ENCODE measurements around the gene OR2C3. TPM values are rescaled to one million over a fixed set of nuclear protein-coding genes. Genes with fewer than 3 reads are reported as not detected.

Gene OR2C3
- total and polyA plus RNA-seq, 8 donors, result not detected

- 78 to 89% (median 81%) methylated on average over 19 of the region's 19 CpGs for WGBS, 5 donors
Observed at GRCh38 chr1:247518613-247518891, 17.7 kb downstream of the OR2C3 start.

GRCh38 chr1:247517795-247518612 is 18.2 kb downstream of the OR2C3 start:
- Histone ChIP-seq H3K4me3 (no peak overlapping the region), H3K9me3 (peaks cover 0 to 17% (median 14%) of the 10 kb centered on the region in 4 donors), H3K36me3 (no peaks in the 10 kb centered on the region), H3K4me1 (no peaks in the 10 kb centered on the region), H3K27ac (no peak overlapping the region), H3K27me3 (peaks cover 0 to 9% (median 7%) of the 10 kb centered on the region in 3 donors)
- TF ChIP-seq CTCF (IDR thresholded peaks at IDR 0.05) (no peak), POLR2AphosphoS5 (IDR thresholded peaks at IDR 0.05) (no peak), EP300 (IDR thresholded peaks at IDR 0.05) (no peak), POLR2A (IDR thresholded peaks at IDR 0.05) (no peak)
- DNase-seq, result peak in 1 of 2 donors; percentile 14
- intact Hi-C loops (cut with DNase I; ENCODE audit: low total_unique reads), result no loop called here
- WGBS, 5 donors, result 44 to 72% (median 55%) methylated on average over 64 to 72 of the region's 72 CpGs

More at GRCh38 chr1:247518613-247518891, 17.7 kb downstream of the OR2C3 start:
- H3K4me3 ChIP-seq, result no peak overlapping the region
- intact Hi-C loops (cut with DNase I; ENCODE audit: low total_unique reads), result no loop called here
- no peaks in the 10 kb centered on the region for H3K4me1 ChIP-seq
- no peak for TF ChIP-seq EP300 (IDR thresholded peaks at IDR 0.05)
- TF ChIP-seq POLR2AphosphoS5 (IDR thresholded peaks at IDR 0.05), result no peak
- TF ChIP-seq CTCF (IDR thresholded peaks at IDR 0.05), result no peak
- TF ChIP-seq POLR2A (IDR thresholded peaks at IDR 0.05), result no peak
- no peaks in the 10 kb centered on the region for H3K36me3 ChIP-seq
- no peak for DNase-seq
- H3K27me3 ChIP-seq, result peaks cover 0 to 9% (median 7%) of the 10 kb centered on the region in 3 donors
- H3K27ac ChIP-seq, result no peak overlapping the region
- H3K9me3 ChIP-seq, result peaks cover 0 to 17% (median 14%) of the 10 kb centered on the region in 4 donors

GRCh38 chr1:247506831-247507230 is 29.4 kb downstream of the OR2C3 start:
- Histone ChIP-seq H3K9me3 (no peaks in the 10 kb centered on the region), H3K4me3 (no peak overlapping the region), H3K36me3 (no peaks in the 10 kb centered on the region), H3K4me1 (no peaks in the 10 kb centered on the region), H3K27me3 (no peaks in the 10 kb centered on the region), H3K27ac (no peak overlapping the region)
- 34 to 41% (median 38%) methylated on average over 3 of the region's 3 CpGs for WGBS, 5 donors
- intact Hi-C loops (cut with DNase I; ENCODE audit: low total_unique reads), result no loop called here
- no peak for DNase-seq
- no peak for TF ChIP-seq POLR2A (IDR thresholded peaks at IDR 0.05)
- TF ChIP-seq CTCF (IDR thresholded peaks at IDR 0.05), result no peak
- no peak for TF ChIP-seq EP300 (IDR thresholded peaks at IDR 0.05)
- no peak for TF ChIP-seq POLR2AphosphoS5 (IDR thresholded peaks at IDR 0.05)

- H3K9me3 ChIP-seq, result no peaks in the 10 kb centered on the region
- intact Hi-C loops (cut with DNase I; ENCODE audit: low total_unique reads), result no loop called here
Observed at GRCh38 chr1:247500865-247501264, 35.4 kb downstream of the OR2C3 start.

More at GRCh38 chr1:247500865-247501264, 35.4 kb downstream of the OR2C3 start:
- H3K27me3 ChIP-seq, result no peaks in the 10 kb centered on the region
- no peak overlapping the region for H3K27ac ChIP-seq
- DNase-seq, result no peak
- peaks cover 0 to 7% (median 0%) of the 10 kb centered on the region in 4 donors for H3K4me1 ChIP-seq
- TF ChIP-seq EP300 (IDR thresholded peaks at IDR 0.05) (no peak), POLR2AphosphoS5 (IDR thresholded peaks at IDR 0.05) (no peak), POLR2A (IDR thresholded peaks at IDR 0.05) (no peak), CTCF (IDR thresholded peaks at IDR 0.05) (no peak)
- WGBS, 5 donors, result 49 to 82% (median 75%) methylated on average over 3 of the region's 3 CpGs
- H3K4me3 ChIP-seq, result no peak overlapping the region
- H3K36me3 ChIP-seq, result no peaks in the 10 kb centered on the region

All from stomach (tissue), 9 donors.